ENCODE results near the gene RAMP3.

The RAMP3 gene

DNA sequence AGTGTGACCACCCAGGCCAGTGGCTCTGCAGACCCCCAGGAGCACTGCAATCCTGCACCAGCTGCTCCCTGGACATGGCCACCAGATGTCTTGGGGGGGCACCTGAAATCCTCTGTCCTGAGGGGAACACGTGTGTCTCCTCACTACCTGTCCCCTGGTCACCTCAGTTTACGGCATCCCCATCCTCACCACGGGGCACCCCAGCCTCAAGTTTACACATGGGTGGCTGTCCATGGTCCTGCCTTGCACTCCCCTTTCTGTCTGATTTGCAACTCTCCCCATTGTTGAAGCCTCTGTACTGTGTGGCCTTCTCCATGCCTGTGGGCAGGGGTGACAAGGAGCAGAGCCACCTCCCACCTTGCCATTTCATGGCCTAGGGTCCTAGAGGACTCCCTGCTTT lies 67.2 kb downstream of the RAMP3 start:
- TF ChIP-seq, protein P1, sequence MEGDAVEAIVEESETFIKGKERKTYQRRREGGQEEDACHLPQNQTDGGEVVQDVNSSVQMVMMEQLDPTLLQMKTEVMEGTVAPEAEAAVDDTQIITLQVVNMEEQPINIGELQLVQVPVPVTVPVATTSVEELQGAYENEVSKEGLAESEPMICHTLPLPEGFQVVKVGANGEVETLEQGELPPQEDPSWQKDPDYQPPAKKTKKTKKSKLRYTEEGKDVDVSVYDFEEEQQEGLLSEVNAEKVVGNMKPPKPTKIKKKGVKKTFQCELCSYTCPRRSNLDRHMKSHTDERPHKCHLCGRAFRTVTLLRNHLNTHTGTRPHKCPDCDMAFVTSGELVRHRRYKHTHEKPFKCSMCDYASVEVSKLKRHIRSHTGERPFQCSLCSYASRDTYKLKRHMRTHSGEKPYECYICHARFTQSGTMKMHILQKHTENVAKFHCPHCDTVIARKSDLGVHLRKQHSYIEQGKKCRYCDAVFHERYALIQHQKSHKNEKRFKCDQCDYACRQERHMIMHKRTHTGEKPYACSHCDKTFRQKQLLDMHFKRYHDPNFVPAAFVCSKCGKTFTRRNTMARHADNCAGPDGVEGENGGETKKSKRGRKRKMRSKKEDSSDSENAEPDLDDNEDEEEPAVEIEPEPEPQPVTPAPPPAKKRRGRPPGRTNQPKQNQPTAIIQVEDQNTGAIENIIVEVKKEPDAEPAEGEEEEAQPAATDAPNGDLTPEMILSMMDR (IDR thresholded peaks at IDR 0.05; ENCODE audit: low read depth, low read length) = no peak
- H3K4me3 ChIP-seq (ENCODE audit: low read depth, low read length) = no peak overlapping the region

DNA sequence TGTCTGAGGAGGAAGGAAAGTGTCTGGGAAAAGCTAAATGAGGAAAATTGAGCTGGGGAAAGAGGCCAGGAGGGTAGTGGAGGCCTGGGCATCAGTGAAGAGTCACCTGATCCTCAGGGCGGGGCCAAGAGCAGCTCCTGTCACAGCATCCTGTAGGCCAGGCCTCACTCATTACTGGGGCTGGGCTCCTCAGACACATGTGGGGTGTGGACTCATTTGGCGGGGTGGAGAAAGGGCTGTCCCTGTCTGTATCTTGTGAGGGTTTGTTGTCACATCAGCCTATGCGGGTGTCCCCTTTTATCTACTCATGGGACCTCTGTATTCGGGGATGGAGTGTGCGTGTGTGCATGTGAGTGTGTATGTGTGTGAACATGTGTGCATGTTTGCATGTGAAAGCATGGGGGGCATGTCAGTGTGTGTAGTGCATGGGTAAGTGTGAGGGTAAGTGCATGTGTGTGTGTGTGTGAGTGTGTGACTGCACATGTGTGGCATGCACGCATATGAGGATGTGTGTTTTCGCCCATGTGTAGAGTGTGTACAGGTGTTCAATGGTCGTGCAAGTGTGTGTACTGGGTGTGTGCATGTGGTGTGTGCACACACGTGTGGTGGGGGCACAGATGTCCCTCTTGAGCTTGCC lies 67.8 kb downstream of the RAMP3 start:
- no peak overlapping the region for H3K4me3 ChIP-seq (ENCODE audit: low read depth, low read length)
- TF ChIP-seq, protein P1 (IDR thresholded peaks at IDR 0.05; ENCODE audit: low read depth, low read length) = no peak

DNA sequence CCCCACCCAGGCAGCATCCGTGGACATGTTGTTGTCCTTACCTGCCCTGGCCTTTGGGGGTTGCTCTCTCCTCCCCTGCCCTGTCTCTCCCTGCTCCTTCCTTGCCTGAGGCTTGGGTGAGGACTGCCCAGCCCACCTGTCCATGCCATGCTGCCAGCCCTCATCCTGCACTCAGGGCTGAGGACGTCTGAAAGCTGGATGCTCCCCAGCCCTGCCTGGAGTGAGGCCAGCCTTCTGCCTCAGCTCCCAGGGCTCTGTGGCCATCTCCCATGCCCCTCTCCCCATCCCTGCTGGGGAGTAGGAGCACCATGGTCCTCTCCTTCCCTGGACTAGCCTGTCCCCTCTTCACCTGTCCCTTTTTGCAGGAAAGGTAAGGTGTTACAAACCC lies 68.4 kb downstream of the RAMP3 start:
- TF ChIP-seq, protein P1 (IDR thresholded peaks at IDR 0.05; ENCODE audit: low read depth, low read length) = no peak
- no peak overlapping the region for H3K4me3 ChIP-seq (ENCODE audit: low read depth, low read length)

DNA sequence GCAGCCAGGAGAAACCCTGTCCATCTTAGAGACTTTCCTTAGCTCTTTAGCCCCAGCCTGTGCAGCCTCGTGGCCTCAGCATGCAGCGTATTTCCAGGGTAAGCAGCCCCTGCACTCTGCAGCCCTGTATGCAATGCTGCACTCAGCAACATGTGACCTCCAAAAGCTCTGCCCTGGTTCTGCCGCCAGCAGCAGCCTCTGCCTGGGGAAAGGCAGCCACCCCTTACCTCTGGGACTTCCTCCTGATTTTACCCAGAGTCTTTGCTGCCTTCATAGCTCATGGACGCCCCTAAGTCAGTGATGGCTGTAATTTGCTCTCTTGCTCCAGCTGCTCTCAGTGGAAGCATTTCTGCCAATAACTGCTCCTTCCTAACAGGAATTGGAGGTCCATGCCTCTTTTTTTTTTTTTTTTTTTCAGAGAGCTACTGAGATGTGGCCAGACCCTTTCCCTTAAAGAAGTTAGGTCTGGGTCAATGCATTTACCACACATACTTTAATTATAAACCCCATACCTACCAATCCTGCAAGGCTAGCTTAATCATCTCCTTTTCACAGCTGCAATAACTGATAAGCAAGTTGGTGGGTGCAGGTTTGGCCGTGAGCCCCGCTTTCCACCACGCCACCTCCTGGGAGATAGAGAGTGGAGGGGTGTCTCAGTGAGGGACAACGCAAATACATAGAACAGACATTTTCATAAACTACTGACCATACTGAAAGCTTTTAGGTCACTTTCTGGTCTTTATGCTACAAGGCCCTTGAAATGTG lies 71.7 kb downstream of the RAMP3 start:
- H3K4me3 ChIP-seq (ENCODE audit: low read depth, low read length) = no peak overlapping the region
- TF ChIP-seq, protein P1 (IDR thresholded peaks at IDR 0.05; ENCODE audit: low read depth, low read length) = no peak

- no peak overlapping the region for H3K4me3 ChIP-seq (ENCODE audit: low read depth, low read length)
- TF ChIP-seq, protein P1 (IDR thresholded peaks at IDR 0.05; ENCODE audit: low read depth, low read length) = no peak
These were observed 72.5 kb downstream of the RAMP3 start for GRCh38 chr7:45230083-45230482.

DNA sequence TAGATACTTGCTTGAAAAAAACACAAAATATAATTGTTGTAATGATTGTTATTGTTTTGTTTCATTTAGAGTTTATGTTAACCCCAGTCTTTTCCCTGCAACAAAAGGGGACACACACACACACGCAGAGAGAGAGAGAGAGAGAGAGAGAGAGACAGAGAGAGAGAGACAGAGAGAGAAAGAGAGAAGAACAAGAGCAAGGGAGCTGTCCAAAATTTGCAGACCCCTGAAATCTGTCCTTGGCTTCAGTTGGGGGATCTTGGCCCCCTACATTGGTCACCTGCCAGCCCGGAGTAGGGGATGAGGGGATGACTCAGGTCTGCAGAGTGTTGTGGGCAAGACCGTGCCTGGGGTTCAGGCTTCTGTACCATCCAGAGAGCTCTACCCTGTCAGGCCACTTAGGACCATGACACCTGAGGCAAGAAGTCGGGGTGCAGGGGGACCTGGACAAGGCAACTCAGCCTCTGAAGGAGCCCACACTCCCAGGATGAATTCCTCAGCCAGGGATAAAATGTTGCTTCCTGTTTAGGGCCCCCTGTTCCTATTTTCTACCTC lies 73.1 kb downstream of the RAMP3 start:
- no peak overlapping the region for H3K4me3 ChIP-seq (ENCODE audit: low read depth, low read length)
- TF ChIP-seq, protein P1 (IDR thresholded peaks at IDR 0.05; ENCODE audit: low read depth, low read length) = no peak

- H3K4me3 ChIP-seq (ENCODE audit: low read depth, low read length) = no peak overlapping the region
- TF ChIP-seq, protein P1 (IDR thresholded peaks at IDR 0.05; ENCODE audit: low read depth, low read length) = no peak
These were observed 75.7 kb downstream of the RAMP3 start for GRCh38 chr7:45233249-45233775.
